HepG2 (cell line): Measurements from ENCODE around the gene PPP2R5D.

Experiments used
- CHCHD3 ChIP-seq: sonication (generic); formaldehyde crosslinking; IDR thresholded peaks from 2 replicates; pipeline ENCODE4 v1.8.0; 2022; ENCODE audit warnings: mild to moderate bottlenecking, missing genetic modification reagents, moderate library complexity
- FOXM1 ChIP-seq: sonication (generic); formaldehyde crosslinking; IDR thresholded peaks from 2 replicates; pipeline ENCODE4 v1.5.0; 2020; ENCODE audit warnings: missing genetic modification reagents
- MBD4 ChIP-seq: IDR thresholded peaks from 2 replicates; pipeline ENCODE4 v1.6.1; 2012; ENCODE audit warnings: low read length, inconsistent platforms, borderline replicate concordance
- PHF5A ChIP-seq: IDR thresholded peaks from one replicate; pipeline ENCODE4 v1.6.1; 2018; ENCODE audit warnings: low read depth, missing genetic modification reagents; ENCODE audit not compliant: unreplicated experiment
- SP2 ChIP-seq: sonication (generic); formaldehyde crosslinking; IDR thresholded peaks from 2 replicates; pipeline ENCODE4 v1.5.1; 2020; ENCODE audit warnings: mild to moderate bottlenecking, missing genetic modification reagents
- TF ChIP-seq, protein P1 (sequence below): sonication (generic); formaldehyde crosslinking; IDR thresholded peaks from 2 replicates; pipeline ENCODE4 v1.4.0; 2020; ENCODE audit warnings: missing genetic modification reagents, mild to moderate bottlenecking, borderline replicate concordance

DNA sequence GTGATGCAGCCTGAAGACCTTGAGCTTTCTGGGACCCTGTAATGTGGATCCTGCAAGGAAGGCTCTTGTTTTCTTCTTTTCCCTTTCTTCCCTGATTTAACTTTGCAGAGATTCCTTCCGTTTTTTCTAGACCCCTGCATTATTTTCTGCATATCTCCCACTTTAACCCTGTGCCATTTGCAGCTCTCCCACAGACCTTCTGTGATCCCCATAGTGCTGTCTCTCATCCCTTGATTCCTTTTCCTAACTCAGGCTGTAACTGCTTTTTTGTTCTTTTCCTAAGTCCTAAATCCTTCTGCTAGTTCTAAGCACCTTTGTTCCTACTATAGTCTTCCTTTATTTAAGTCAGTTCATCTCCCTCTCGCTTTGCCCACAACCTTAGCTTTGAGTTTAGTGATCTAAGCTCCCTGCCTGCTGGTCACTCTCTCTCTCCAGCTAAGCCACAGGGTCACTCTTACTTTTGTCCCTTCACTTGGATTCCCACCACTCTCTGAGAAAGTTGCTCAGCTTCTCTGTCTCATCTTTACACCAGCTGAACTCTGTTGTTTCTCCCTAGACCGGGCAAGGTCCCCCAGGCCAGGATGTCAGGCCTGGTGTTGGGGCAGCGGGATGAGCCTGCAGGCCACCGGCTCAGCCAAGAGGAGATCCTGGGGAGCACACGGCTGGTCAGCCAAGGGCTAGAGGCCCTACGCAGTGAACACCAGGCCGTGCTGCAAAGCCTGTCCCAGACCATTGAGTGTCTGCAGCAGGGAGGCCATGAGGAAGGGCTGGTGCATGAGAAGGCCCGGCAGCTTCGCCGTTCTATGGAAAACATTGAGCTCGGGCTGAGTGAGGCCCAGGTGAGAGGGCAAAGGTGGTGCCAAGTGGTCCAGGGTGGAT, 76.6 kb downstream of the PPP2R5D start:
- TF ChIP-seq, protein P1, sequence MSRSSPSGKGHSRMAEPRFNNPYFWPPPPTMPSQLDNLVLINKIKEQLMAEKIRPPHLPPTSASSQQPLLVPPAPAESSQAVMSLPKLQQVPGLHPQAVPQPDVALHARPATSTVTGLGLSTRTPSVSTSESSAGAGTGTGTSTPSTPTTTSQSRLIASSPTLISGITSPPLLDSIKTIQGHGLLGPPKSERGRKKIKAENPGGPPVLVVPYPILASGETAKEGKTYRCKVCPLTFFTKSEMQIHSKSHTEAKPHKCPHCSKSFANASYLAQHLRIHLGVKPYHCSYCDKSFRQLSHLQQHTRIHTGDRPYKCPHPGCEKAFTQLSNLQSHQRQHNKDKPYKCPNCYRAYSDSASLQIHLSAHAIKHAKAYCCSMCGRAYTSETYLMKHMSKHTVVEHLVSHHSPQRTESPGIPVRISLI (CRISPR knock-in tag): no peak
- TF ChIP-seq SP2 (CRISPR knock-in tag): no peak
- no peak for TF ChIP-seq FOXM1 (CRISPR knock-in tag)
- TF ChIP-seq MBD4: no peak
- TF ChIP-seq CHCHD3 (CRISPR knock-in tag): no peak
- no peak for TF ChIP-seq PHF5A
